ENCODE data around the gene GSTM1. TPM values are rescaled to one million over a fixed set of nuclear protein-coding genes. Genes with fewer than 3 reads are reported as not detected.
A peak's percentile ranks its signal among the peaks of the same experiment; 100 is the strongest.
"Not testable (repeated sequence)": the region's sequence is repeated elsewhere in the genome, so short reads cannot be mapped to it uniquely, and the experiment has no call there.

Gene GSTM1
- total and polyA plus RNA-seq, 2 donors (not counting 1 experiment from before 2014, with no cell fraction given) = 30.5 to 40.0 TPM

DNA sequence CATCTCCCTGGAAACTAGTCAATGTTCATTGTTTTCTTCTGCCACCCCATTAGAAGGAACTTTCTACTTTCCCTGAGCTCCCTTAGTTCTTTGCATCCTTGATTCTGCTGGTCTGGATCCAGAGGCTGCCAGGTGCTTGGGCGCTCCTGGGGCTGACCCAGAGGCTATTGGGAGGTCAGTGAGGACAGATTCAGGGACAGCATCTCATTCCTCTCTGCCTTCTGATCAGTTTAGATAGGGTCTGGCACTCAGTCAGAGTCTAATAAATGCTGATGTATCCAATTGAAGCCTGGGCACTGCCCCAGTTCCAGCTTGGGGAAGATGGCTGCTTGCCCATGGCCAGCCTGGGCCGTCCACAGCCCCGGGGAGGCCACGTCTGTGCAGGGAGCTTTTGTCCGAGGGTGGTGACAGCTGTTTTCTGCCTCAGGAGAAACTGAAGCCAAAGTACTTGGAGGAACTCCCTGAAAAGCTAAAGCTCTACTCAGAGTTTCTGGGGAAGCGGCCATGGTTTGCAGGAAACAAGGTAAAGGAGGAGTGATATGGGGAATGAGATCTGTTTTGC is 2.3 kb downstream of the GSTM1 start:
- intact Hi-C loops (cut with micrococcal nuclease) = no loop called here
- H3K27me3 Mint-ChIP-seq = no peaks in the 10 kb centered on the region
- CTCF ChIA-PET = interaction anchor here (1.5 kb wide), 1 partner anchor 49 kb away, joined by 5 read pairs; no protein-coding TSS in a partner anchor
- Histone ChIP-seq H2AFZ (ENCODE audit: insufficient read depth, low read depth, low read length, poor library complexity, severe bottlenecking) (no peak overlapping the region), H4K20me1 (ENCODE audit: control insufficient read depth, insufficient read depth, low read length, poor library complexity, severe bottlenecking) (no peaks in the 10 kb centered on the region), H3K36me3 (replicated peaks in 1 of 2; ENCODE audit: control extremely low read depth in 1 of 2, control insufficient read depth in 1 of 2, extremely low read depth in 1 of 2, insufficient read depth in 2 of 2, low read length in 1 of 2) (no peaks in the 10 kb centered on the region), H3K4me3 (ENCODE audit: control extremely low read depth in 1 of 5, extremely low read depth in 1 of 5, insufficient read depth in 1 of 5, low read depth in 2 of 5, low read length in 4 of 5) (no peak overlapping the region), H3K27ac (ENCODE audit: low read length in 2 of 2) (no peak overlapping the region), H3K4me1 (ENCODE audit: control insufficient read depth in 2 of 2, insufficient read depth in 2 of 2, low read length in 2 of 2) (no peaks in the 10 kb centered on the region), H3K9me3 (ENCODE audit: control extremely low read depth in 1 of 3, control insufficient read depth in 2 of 3, insufficient read depth in 1 of 3, low read length in 2 of 3) (no peaks in the 10 kb centered on the region), H3K79me2 (ENCODE audit: control insufficient read depth, insufficient read depth, low read length) (no peaks in the 10 kb centered on the region), H3K9ac (ENCODE audit: low read length) (no peak overlapping the region), H3K27me3 (replicated peaks in 1 of 4; ENCODE audit: control extremely low read depth in 1 of 4, control insufficient read depth in 3 of 4, insufficient read depth in 4 of 4, low read length in 3 of 4) (no peaks in the 10 kb centered on the region), H3K4me2 (replicated peaks; ENCODE audit: low read depth, low read length, poor library complexity, severe bottlenecking) (no peak overlapping the region)
- DNase-seq (no peak), ATAC-seq (ENCODE audit: low read depth) (no peak)
- no CpG with 5 or more reads among the region's 6 CpGs for whole genome bisulfite sequencing (ENCODE audit: insufficient coverage)
- H3K27ac Mint-ChIP-seq = no peak overlapping the region
- peak overlapping the region; percentile 26 for H3K4me3 Mint-ChIP-seq
- POLR2A ChIA-PET = no interaction called here
- TF ChIP-seq, protein P1, sequence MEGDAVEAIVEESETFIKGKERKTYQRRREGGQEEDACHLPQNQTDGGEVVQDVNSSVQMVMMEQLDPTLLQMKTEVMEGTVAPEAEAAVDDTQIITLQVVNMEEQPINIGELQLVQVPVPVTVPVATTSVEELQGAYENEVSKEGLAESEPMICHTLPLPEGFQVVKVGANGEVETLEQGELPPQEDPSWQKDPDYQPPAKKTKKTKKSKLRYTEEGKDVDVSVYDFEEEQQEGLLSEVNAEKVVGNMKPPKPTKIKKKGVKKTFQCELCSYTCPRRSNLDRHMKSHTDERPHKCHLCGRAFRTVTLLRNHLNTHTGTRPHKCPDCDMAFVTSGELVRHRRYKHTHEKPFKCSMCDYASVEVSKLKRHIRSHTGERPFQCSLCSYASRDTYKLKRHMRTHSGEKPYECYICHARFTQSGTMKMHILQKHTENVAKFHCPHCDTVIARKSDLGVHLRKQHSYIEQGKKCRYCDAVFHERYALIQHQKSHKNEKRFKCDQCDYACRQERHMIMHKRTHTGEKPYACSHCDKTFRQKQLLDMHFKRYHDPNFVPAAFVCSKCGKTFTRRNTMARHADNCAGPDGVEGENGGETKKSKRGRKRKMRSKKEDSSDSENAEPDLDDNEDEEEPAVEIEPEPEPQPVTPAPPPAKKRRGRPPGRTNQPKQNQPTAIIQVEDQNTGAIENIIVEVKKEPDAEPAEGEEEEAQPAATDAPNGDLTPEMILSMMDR (IDR thresholded peaks at IDR 0.05) = no peak
- TF ChIP-seq EZH2 (IDR thresholded peaks at IDR 0.05; ENCODE audit: borderline replicate concordance, insufficient read depth, low read depth, low read length, poor library complexity, severe bottlenecking) = no peak
- no peaks in the 10 kb centered on the region for H3K9me3 Mint-ChIP-seq (ENCODE audit: insufficient read depth)
- peaks cover 6% of the 10 kb centered on the region for H3K4me1 Mint-ChIP-seq

DNA sequence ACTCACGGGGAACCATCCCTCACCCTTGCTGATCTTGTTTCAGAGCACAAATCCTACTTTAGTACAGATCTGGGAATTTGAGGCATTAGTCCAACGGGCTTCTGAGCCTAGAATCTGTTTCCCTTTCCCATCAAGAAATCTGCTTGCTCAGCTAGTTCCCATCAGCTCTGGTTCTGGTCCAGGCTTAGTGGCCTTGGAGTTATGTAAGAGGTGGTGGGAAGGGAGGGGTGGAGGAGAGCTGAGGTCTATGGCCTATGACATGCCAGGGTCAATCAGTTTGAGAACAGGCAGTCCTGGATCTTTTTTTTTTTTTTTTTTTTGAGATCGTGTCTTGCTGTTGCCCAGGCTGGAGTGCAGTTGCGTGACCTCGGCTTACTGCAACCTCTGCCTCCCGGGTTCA is 4.1 kb downstream of the GSTM1 start:
- intact Hi-C loops (cut with micrococcal nuclease) = no loop called here
- CTCF ChIA-PET = interaction anchor here (0.6 kb wide), 2 partner anchors 121 to 804 kb away, joined by 3 to 4 read pairs; no protein-coding TSS in a partner anchor
- Mint-ChIP-seq H3K9me3 (ENCODE audit: insufficient read depth) (no peaks in the 10 kb centered on the region), H3K27me3 (no peaks in the 10 kb centered on the region), H3K4me1 (peaks cover 6% of the 10 kb centered on the region), H3K27ac (no peak overlapping the region), H3K4me3 (no peak overlapping the region)
- Histone ChIP-seq H3K79me2 (ENCODE audit: control insufficient read depth, insufficient read depth, low read length) (no peaks in the 10 kb centered on the region), H3K4me2 (replicated peaks; ENCODE audit: low read depth, low read length, poor library complexity, severe bottlenecking) (no peak overlapping the region), H3K4me1 (ENCODE audit: control insufficient read depth in 2 of 2, insufficient read depth in 2 of 2, low read length in 2 of 2) (no peaks in the 10 kb centered on the region), H3K4me3 (ENCODE audit: control extremely low read depth in 1 of 5, extremely low read depth in 1 of 5, insufficient read depth in 1 of 5, low read depth in 2 of 5, low read length in 4 of 5) (no peak overlapping the region), H3K9me3 (ENCODE audit: control extremely low read depth in 1 of 3, control insufficient read depth in 2 of 3, insufficient read depth in 1 of 3, low read length in 2 of 3) (no peaks in the 10 kb centered on the region), H3K36me3 (replicated peaks in 1 of 2; ENCODE audit: control extremely low read depth in 1 of 2, control insufficient read depth in 1 of 2, extremely low read depth in 1 of 2, insufficient read depth in 2 of 2, low read length in 1 of 2) (no peaks in the 10 kb centered on the region), H3K27me3 (replicated peaks in 1 of 4; ENCODE audit: control extremely low read depth in 1 of 4, control insufficient read depth in 3 of 4, insufficient read depth in 4 of 4, low read length in 3 of 4) (no peaks in the 10 kb centered on the region), H3K9ac (ENCODE audit: low read length) (no peak overlapping the region), H3K27ac (ENCODE audit: low read length in 2 of 2) (no peak overlapping the region), H4K20me1 (ENCODE audit: control insufficient read depth, insufficient read depth, low read length, poor library complexity, severe bottlenecking) (no peaks in the 10 kb centered on the region), H2AFZ (ENCODE audit: insufficient read depth, low read depth, low read length, poor library complexity, severe bottlenecking) (no peak overlapping the region)
- POLR2A ChIA-PET = no interaction called here
- DNase-seq (no peak), ATAC-seq (ENCODE audit: low read depth) (no peak)
- TF ChIP-seq EZH2 (IDR thresholded peaks at IDR 0.05; ENCODE audit: borderline replicate concordance, insufficient read depth, low read depth, low read length, poor library complexity, severe bottlenecking) = no peak
- TF ChIP-seq, protein P1 (IDR thresholded peaks at IDR 0.05) = no peak
- WGBS (ENCODE audit: insufficient coverage) = no CpG with 5 or more reads among the region's 6 CpGs

DNA sequence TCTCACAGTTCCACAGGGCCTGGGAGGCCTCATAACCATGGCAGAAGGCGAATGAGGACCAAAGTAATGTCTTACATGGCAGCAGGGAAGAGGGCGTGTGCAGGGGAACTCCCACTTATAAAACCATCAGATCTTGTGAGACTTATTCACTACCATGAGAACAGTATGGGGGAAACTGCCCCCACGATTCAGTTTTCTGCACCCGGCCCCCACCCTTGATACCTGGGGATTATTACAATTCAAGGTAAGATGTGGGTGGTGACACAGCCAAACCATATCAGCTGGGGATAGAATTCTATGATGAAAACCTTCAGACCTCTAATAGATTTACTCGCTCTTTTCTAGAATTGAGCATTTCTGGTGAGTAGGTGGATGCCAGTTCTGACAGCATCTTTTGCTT is 6.8 kb downstream of the GSTM1 start:
- H3K79me2 ChIP-seq (ENCODE audit: control insufficient read depth, insufficient read depth, low read length); H3K36me3 ChIP-seq (replicated peaks in 1 of 2; ENCODE audit: control extremely low read depth in 1 of 2, control insufficient read depth in 1 of 2, extremely low read depth in 1 of 2, insufficient read depth in 2 of 2, low read length in 1 of 2); H3K27me3 ChIP-seq (replicated peaks in 1 of 4; ENCODE audit: control extremely low read depth in 1 of 4, control insufficient read depth in 3 of 4, insufficient read depth in 4 of 4, low read length in 3 of 4); intact Hi-C loops (cut with micrococcal nuclease); H3K27me3 Mint-ChIP-seq; CTCF ChIA-PET; H4K20me1 ChIP-seq (ENCODE audit: control insufficient read depth, insufficient read depth, low read length, poor library complexity, severe bottlenecking); H3K4me2 ChIP-seq (replicated peaks; ENCODE audit: low read depth, low read length, poor library complexity, severe bottlenecking); H2AFZ ChIP-seq (ENCODE audit: insufficient read depth, low read depth, low read length, poor library complexity, severe bottlenecking); H3K9me3 ChIP-seq (ENCODE audit: control extremely low read depth in 1 of 3, control insufficient read depth in 2 of 3, insufficient read depth in 1 of 3, low read length in 2 of 3); H3K4me1 Mint-ChIP-seq; H3K27ac ChIP-seq (ENCODE audit: low read length in 2 of 2); H3K9me3 Mint-ChIP-seq (ENCODE audit: insufficient read depth); H3K4me1 ChIP-seq (ENCODE audit: control insufficient read depth in 2 of 2, insufficient read depth in 2 of 2, low read length in 2 of 2); POLR2A ChIA-PET; H3K9ac ChIP-seq (ENCODE audit: low read length); H3K27ac Mint-ChIP-seq; DNase-seq; H3K4me3 ChIP-seq (ENCODE audit: control extremely low read depth in 1 of 5, extremely low read depth in 1 of 5, insufficient read depth in 1 of 5, low read depth in 2 of 5, low read length in 4 of 5); ATAC-seq (ENCODE audit: low read depth); H3K4me3 Mint-ChIP-seq: not testable (repeated sequence)
- no CpG with 5 or more reads among the region's 5 CpGs for WGBS (ENCODE audit: insufficient coverage)
